ENCODE data around the gene ST6GALNAC1.
"Not testable (repeated sequence)": the region's sequence is repeated elsewhere in the genome, so short reads cannot be mapped to it uniquely, and the experiment has no call there.

The ST6GALNAC1 gene

GRCh38 chr17:76614064-76614759 is 29.3 kb downstream of the ST6GALNAC1 start:
- in situ Hi-C loops (cut with MboI; ENCODE audit: low sequenced_read_pairs), result not testable (repeated sequence)

GRCh38 chr17:76612977-76613851 is 30.3 kb downstream of the ST6GALNAC1 start:
- in situ Hi-C loops (cut with MboI; ENCODE audit: low sequenced_read_pairs), result no loop called here

GRCh38 chr17:76612465-76612864 is 31.1 kb downstream of the ST6GALNAC1 start:
- in situ Hi-C loops (cut with MboI; ENCODE audit: low sequenced_read_pairs), result no loop called here

GRCh38 chr17:76611758-76612157 is 31.8 kb downstream of the ST6GALNAC1 start:
- in situ Hi-C loops (cut with MboI; ENCODE audit: low sequenced_read_pairs), result no loop called here

- in situ Hi-C loops (cut with MboI; ENCODE audit: low sequenced_read_pairs), result not testable (repeated sequence)
Observed at GRCh38 chr17:76611080-76611749, 32.3 kb downstream of the ST6GALNAC1 start.

GRCh38 chr17:76606685-76607084 is 36.9 kb downstream of the ST6GALNAC1 start:
- in situ Hi-C loops (cut with MboI; ENCODE audit: low sequenced_read_pairs), result not testable (repeated sequence)

GRCh38 chr17:76601065-76601464 is 42.5 kb downstream of the ST6GALNAC1 start:
- in situ Hi-C loops (cut with MboI; ENCODE audit: low sequenced_read_pairs), result no loop called here

GRCh38 chr17:76599694-76600460 is 43.7 kb downstream of the ST6GALNAC1 start:
- in situ Hi-C loops (cut with MboI; ENCODE audit: low sequenced_read_pairs), result no loop called here

- in situ Hi-C loops (cut with MboI; ENCODE audit: low sequenced_read_pairs), result no loop called here
Observed at GRCh38 chr17:76598004-76598439, 45.5 kb downstream of the ST6GALNAC1 start.

- in situ Hi-C loops (cut with MboI; ENCODE audit: low sequenced_read_pairs), result no loop called here
Observed at GRCh38 chr17:76597156-76598003, 46.2 kb downstream of the ST6GALNAC1 start.

GRCh38 chr17:76594690-76595089 is 48.9 kb downstream of the ST6GALNAC1 start:
- in situ Hi-C loops (cut with MboI; ENCODE audit: low sequenced_read_pairs), result no loop called here

- in situ Hi-C loops (cut with MboI; ENCODE audit: low sequenced_read_pairs), result no loop called here
Observed at GRCh38 chr17:76593959-76594358, 49.6 kb downstream of the ST6GALNAC1 start.

GRCh38 chr17:76593384-76593826 is 50.2 kb downstream of the ST6GALNAC1 start:
- in situ Hi-C loops (cut with MboI; ENCODE audit: low sequenced_read_pairs), result no loop called here

- in situ Hi-C loops (cut with MboI; ENCODE audit: low sequenced_read_pairs), result no loop called here
Observed at GRCh38 chr17:76588182-76588581, 55.4 kb downstream of the ST6GALNAC1 start.

- in situ Hi-C loops (cut with MboI; ENCODE audit: low sequenced_read_pairs), result no loop called here
Observed at GRCh38 chr17:76586741-76587487, 56.6 kb downstream of the ST6GALNAC1 start.

- in situ Hi-C loops (cut with MboI; ENCODE audit: low sequenced_read_pairs), result no loop called here
Observed at GRCh38 chr17:76585649-76586593, 57.6 kb downstream of the ST6GALNAC1 start, which contains the start of gene ST6GALNAC2. Gene ST6GALNAC2 (minus strand): TSS chr17:76585860. CDS start chr17:76585808, 52 bp downstream.

- in situ Hi-C loops (cut with MboI; ENCODE audit: low sequenced_read_pairs), result no loop called here
Observed at GRCh38 chr17:76585033-76585648, 58.4 kb downstream of the ST6GALNAC1 start.

Measured in HL-60/S4 treated with phorbol 12-myristate 13-acetate at 8.2 ng/mL for 4 days and 3 days (cell line).